B cell (primary cell): ENCODE data around the gene APOL2. TPM values are rescaled to one million over a fixed set of nuclear protein-coding genes. Genes with fewer than 3 reads are reported as not detected.
"Not testable (repeated sequence)": the region's sequence is repeated elsewhere in the genome, so short reads cannot be mapped to it uniquely, and the experiment has no call there.

Experiments
- ATAC-seq: fragments of 200-7000 bp; cut with Tn5 transposase; one replicate; pipeline ENCODE4 v1.10.0; 2021; ENCODE audit warnings: low read depth, mild to moderate bottlenecking, moderate number of reproducible peaks, moderate library complexity
- CTCF ChIA-PET: fragments of 350-600 bp; sonication (Branson Sonifier 250); formaldehyde crosslinking; loops from one replicate; lab custom pipeline; 2021; ENCODE audit warnings: antibody characterized with exemption, inconsistent platforms; lab: Charles Lee
- POLR2A ChIA-PET: fragments of 350-600 bp; sonication (Branson Sonifier 250); formaldehyde crosslinking; loops from one replicate; lab custom pipeline; 2021; ENCODE audit warnings: antibody characterized with exemption; lab: Charles Lee
- DNase-seq: peaks from one replicate; pipeline ENCODE4 v3.0.0; 2013
- H2AFZ ChIP-seq: 2 replicates; pipeline ENCODE4 v1.6.1; 2012; ENCODE audit warnings: mild to moderate bottlenecking, low read depth, low read length; ENCODE audit not compliant: insufficient read depth, poor library complexity, severe bottlenecking
- H3K27ac ChIP-seq, 2 donors: 1 replicate in 1 of 2; 2 replicates in 1 of 2; pipeline ENCODE4 v1.5.1; 2012 to 2013; ENCODE audit warnings: low read length in 2 of 2, mild to moderate bottlenecking in 2 of 2, moderate library complexity in 1 of 2
- H3K27me3 ChIP-seq, 4 experiments: fragments of 200-600 bp in 1 of 4; sonication (generic) in 1 of 4; replicated peaks in 1 of 4; 1 replicate in 2 of 4; 2 replicates in 2 of 4; pipeline versions ENCODE4 v1.6.1 to v1.7.0; 2013 to 2016; ENCODE audit warnings: low read length in 3 of 4, mild to moderate bottlenecking in 2 of 4, mixed read lengths in 1 of 4, moderate library complexity in 1 of 4; ENCODE audit not compliant: insufficient read depth in 4 of 4, control insufficient read depth in 3 of 4; ENCODE audit errors: control extremely low read depth in 1 of 4
- H3K36me3 ChIP-seq, 2 experiments: replicated peaks in 1 of 2; 1 replicate in 1 of 2; 2 replicates in 1 of 2; pipeline versions ENCODE4 v1.6.1 to v1.7.1; 2013; ENCODE audit warnings: low read length in 1 of 2; ENCODE audit not compliant: insufficient read depth in 2 of 2, control insufficient read depth in 1 of 2; ENCODE audit errors: control extremely low read depth in 1 of 2, extremely low read depth in 1 of 2
- H3K4me1 ChIP-seq, 2 donors: fragments of 200-600 bp in 1 of 2; sonication (generic) in 1 of 2; 1 replicate in 1 of 2; 2 replicates in 1 of 2; pipeline versions ENCODE4 v1.5.1 to v1.6.1; 2013 to 2017; ENCODE audit warnings: low read length in 2 of 2; ENCODE audit not compliant: control insufficient read depth in 2 of 2, insufficient read depth in 2 of 2
- H3K4me2 ChIP-seq: replicated peaks from 2 replicates; pipeline ENCODE3; 2012; ENCODE audit warnings: mild to moderate bottlenecking, low read depth, low read length; ENCODE audit not compliant: poor library complexity, severe bottlenecking
- H3K4me3 ChIP-seq, 5 experiments: fragments of 200-600 bp in 1 of 5; sonication (generic) in 1 of 5; 1 replicate in 3 of 5; 2 replicates in 2 of 5; pipeline versions ENCODE4 v1.5.1 to v1.7.0; 2011 to 2016; ENCODE audit warnings: low read length in 4 of 5, mild to moderate bottlenecking in 4 of 5, low read depth in 2 of 5, control low read depth in 1 of 5, moderate library complexity in 1 of 5; ENCODE audit not compliant: insufficient read depth in 1 of 5; ENCODE audit errors: control extremely low read depth in 1 of 5, extremely low read depth in 1 of 5
- H3K79me2 ChIP-seq: fragments of 200-600 bp; sonication (generic); one replicate; pipeline ENCODE4 v1.6.0; 2016; ENCODE audit warnings: low read length; ENCODE audit not compliant: control insufficient read depth, insufficient read depth
- H3K9ac ChIP-seq: fragments of 200-600 bp; sonication (generic); 2 replicates; pipeline ENCODE4 v1.6.1; 2017; ENCODE audit warnings: mild to moderate bottlenecking, low read length, moderate library complexity
- H3K9me3 ChIP-seq, 3 donors: one replicate each; pipeline versions ENCODE4 v1.6.1 to v1.7.1; 2013; ENCODE audit warnings: low read length in 2 of 3; ENCODE audit not compliant: control insufficient read depth in 2 of 3, insufficient read depth in 1 of 3; ENCODE audit errors: control extremely low read depth in 1 of 3
- H4K20me1 ChIP-seq: 2 replicates; pipeline ENCODE4 v1.6.0; 2012; ENCODE audit warnings: mild to moderate bottlenecking, low read length; ENCODE audit not compliant: insufficient read depth, control insufficient read depth, poor library complexity, severe bottlenecking
- H3K27ac Mint-ChIP-seq: one replicate; pipeline ENCODE4 v1.8.0; 2021; ENCODE audit warnings: mixed read lengths
- H3K27me3 Mint-ChIP-seq: one replicate; pipeline ENCODE4 v1.8.0; 2021; ENCODE audit warnings: mixed read lengths
- H3K4me1 Mint-ChIP-seq: one replicate; pipeline ENCODE4 v1.8.0; 2021; ENCODE audit warnings: mixed read lengths
- H3K4me3 Mint-ChIP-seq: one replicate; pipeline ENCODE4 v1.8.0; 2021; ENCODE audit warnings: mixed read lengths
- H3K9me3 Mint-ChIP-seq: one replicate; pipeline ENCODE4 v1.8.0; 2022; ENCODE audit warnings: mixed read lengths; ENCODE audit not compliant: insufficient read depth
- CTCF ChIP-seq: fragments of 200-600 bp; IDR thresholded peaks from one replicate; pipeline ENCODE4 v1.8.0; 2022; ENCODE audit warnings: antibody characterized with exemption, mild to moderate bottlenecking
- EZH2 ChIP-seq: IDR thresholded peaks from 2 replicates; pipeline ENCODE4 v1.6.1; 2012; ENCODE audit warnings: borderline replicate concordance, low read depth, mild to moderate bottlenecking, moderate library complexity, low read length; ENCODE audit not compliant: insufficient read depth, poor library complexity, severe bottlenecking
- WGBS: methylation state at CpG from one replicate; pipeline ENCODE4 v1.1.5; 2013; ENCODE audit warnings: missing lambda C conversion rate; ENCODE audit not compliant: insufficient coverage; 5-methylcytosine and 5-hydroxymethylcytosine counted together
- intact Hi-C: fragments of 100-400 bp; cut with micrococcal nuclease; formaldehyde crosslinking; loops from one replicate; pipeline ENCODE4 v1.10.0; 2022
- polyA plus RNA-seq: library from polyadenylated mRNA; depleted of rRNA; stranded (reverse); fragments of >200 nt; gene quantifications from 2 replicates; pipeline ENCODE4 v1.2.3, GENCODE V29; 2012
- total RNA-seq, 2 donors: library from RNA; stranded (reverse); fragments of 120-200 nt in 1 of 2; gene quantifications; 1 replicate in 1 of 2; 2 replicates in 1 of 2; pipeline versions ENCODE4 v1.2.3 to v1.2.4, GENCODE V29; 2013 to 2022

The APOL2 gene
- total and polyA plus RNA-seq, 2 donors (not counting 1 experiment from before 2014, with no cell fraction given) = 29.4 to 60.6 TPM

GRCh38 chr22:36206255-36206654 is 33.1 kb downstream of the APOL2 start:
- Histone ChIP-seq H3K9me3 (peaks cover 1 to 9% (median 9%) of the 10 kb centered on the region in 3 donors), H3K36me3 (no peaks in the 10 kb centered on the region), H3K79me2 (no peaks in the 10 kb centered on the region), H3K4me1 (peaks cover 14 to 27% of the 10 kb centered on the region in 2 donors), H3K4me3 (no peak overlapping the region), H4K20me1 (no peaks in the 10 kb centered on the region), H2AFZ (no peak overlapping the region), H3K9ac (no peak overlapping the region), H3K27ac (no peak overlapping the region), H3K27me3 (no peaks in the 10 kb centered on the region), H3K4me2 (no peak overlapping the region)
- peaks cover 37% of the 10 kb centered on the region for H3K4me1 Mint-ChIP-seq
- no CpG with 5 or more reads among the region's 1 CpG for WGBS
- no peak overlapping the region for H3K4me3 Mint-ChIP-seq
- CTCF ChIA-PET = no interaction called here
- intact Hi-C loops = no loop called here
- peaks cover 11% of the 10 kb centered on the region for H3K27me3 Mint-ChIP-seq
- H3K9me3 Mint-ChIP-seq = no peaks in the 10 kb centered on the region
- no peak for DNase-seq
- ATAC-seq = no peak
- TF ChIP-seq CTCF = no peak
- TF ChIP-seq EZH2 = no peak
- POLR2A ChIA-PET = no interaction called here
- no peak overlapping the region for H3K27ac Mint-ChIP-seq

DNA sequence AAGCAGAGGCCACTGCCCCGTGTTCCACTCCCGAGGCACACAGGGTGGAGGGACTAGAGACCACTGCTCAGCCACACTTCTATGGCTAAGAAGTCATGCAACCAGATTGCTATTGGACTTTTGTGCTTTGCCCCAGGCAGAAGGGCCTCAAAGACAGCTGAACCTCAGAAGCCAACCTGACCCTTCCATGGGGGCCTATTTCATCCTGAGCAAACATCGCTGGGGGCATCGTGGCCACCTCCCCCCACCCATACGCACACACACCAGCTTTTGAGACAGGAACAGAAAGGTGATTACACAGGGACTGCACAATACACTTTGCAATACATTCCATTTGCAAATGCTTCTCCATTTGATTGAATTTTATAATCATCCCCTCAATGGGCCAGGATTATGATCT is 33.8 kb downstream of the APOL2 start:
- H3K36me3 ChIP-seq, CTCF ChIA-PET, ATAC-seq, H3K9me3 ChIP-seq, H4K20me1 ChIP-seq, DNase-seq, H3K27ac ChIP-seq, H3K4me3 ChIP-seq, H3K4me2 ChIP-seq, H3K79me2 ChIP-seq, H3K9ac ChIP-seq, H3K4me3 Mint-ChIP-seq, intact Hi-C loops, H2AFZ ChIP-seq, H3K27me3 ChIP-seq, POLR2A ChIA-PET, H3K9me3 Mint-ChIP-seq, H3K27ac Mint-ChIP-seq: not testable (repeated sequence)
- WGBS = 89% methylated on average over 5 of the region's 5 CpGs
- Mint-ChIP-seq H3K27me3 (peaks cover 14% of the 10 kb centered on the region), H3K4me1 (peaks cover 32% of the 10 kb centered on the region)
- H3K4me1 ChIP-seq = peaks cover 9 to 22% of the 10 kb centered on the region in 2 donors
